ENCODE data around the gene SERINC5. TPM values are rescaled to one million over a fixed set of nuclear protein-coding genes. Genes with fewer than 3 reads are reported as not detected.

The SERINC5 gene
- total and polyA plus RNA-seq, 2 donors (not counting 3 experiments of a cell fraction or from before 2014, with no cell fraction given): 3.2 to 10.1 TPM

GRCh38 chr5:80172067-80172695 lies 83.7 kb downstream of the SERINC5 start:
- Histone ChIP-seq H3K27ac (ENCODE audit: insufficient read depth, low read depth, low read length) (no peak overlapping the region), H3K79me2 (ENCODE audit: control insufficient read depth, insufficient read depth, low read length) (no peaks in the 10 kb centered on the region), H3K9me1 (replicated peaks; ENCODE audit: control insufficient read depth, extremely low read depth, insufficient read depth, low read length) (no peaks in the 10 kb centered on the region), H3K27me3 (ENCODE audit: control insufficient read depth in 2 of 2, insufficient read depth in 2 of 2, low read length in 2 of 2) (no peaks in the 10 kb centered on the region), H3K9me3 (replicated peaks; ENCODE audit: control insufficient read depth, insufficient read depth, low read length) (no peaks in the 10 kb centered on the region), H3K4me1 (ENCODE audit: control insufficient read depth, extremely low read depth, insufficient read depth, low read length) (no peaks in the 10 kb centered on the region), H3K36me3 (ENCODE audit: control insufficient read depth in 2 of 2, extremely low read depth in 1 of 2, insufficient read depth in 2 of 2, low read length in 2 of 2) (no peaks in the 10 kb centered on the region), H3K4me2 (ENCODE audit: insufficient read depth, low read length) (no peak overlapping the region), H3K4me3 (replicated peaks in 1 of 3; ENCODE audit: insufficient read depth in 1 of 3, low read depth in 1 of 3, low read length in 3 of 3) (no peak overlapping the region), H4K20me1 (replicated peaks; ENCODE audit: control insufficient read depth, extremely low read depth, insufficient read depth, low read length) (no peaks in the 10 kb centered on the region), H3K9ac (replicated peaks; ENCODE audit: extremely low read depth, insufficient read depth, low read length) (no peak overlapping the region), H2AFZ (ENCODE audit: low read depth, low read length) (no peak overlapping the region)
- intact Hi-C loops (cut with micrococcal nuclease): no loop called here
- TF ChIP-seq JUN (IDR thresholded peaks at IDR 0.05; ENCODE audit: borderline replicate concordance, insufficient read depth, insufficient read length, low read depth) (no peak), FOS (IDR thresholded peaks at IDR 0.05; ENCODE audit: borderline replicate concordance, insufficient read depth, low read length) (no peak), MYC (IDR thresholded peaks at IDR 0.05; ENCODE audit: low read depth, low read length) (no peak), POLR2A (IDR thresholded peaks at IDR 0.05; ENCODE audit: low read depth, low read length) (no peak), GATA2 (IDR thresholded peaks at IDR 0.05; ENCODE audit: insufficient read depth, insufficient read length, low read depth, low read length) (no peak), MAX (IDR thresholded peaks at IDR 0.05; ENCODE audit: insufficient read depth, insufficient read length) (no peak), POLR2AphosphoS5 (IDR thresholded peaks at IDR 0.05; ENCODE audit: insufficient read depth, low read depth, low read length) (no peak)
- TF ChIP-seq, protein P1, sequence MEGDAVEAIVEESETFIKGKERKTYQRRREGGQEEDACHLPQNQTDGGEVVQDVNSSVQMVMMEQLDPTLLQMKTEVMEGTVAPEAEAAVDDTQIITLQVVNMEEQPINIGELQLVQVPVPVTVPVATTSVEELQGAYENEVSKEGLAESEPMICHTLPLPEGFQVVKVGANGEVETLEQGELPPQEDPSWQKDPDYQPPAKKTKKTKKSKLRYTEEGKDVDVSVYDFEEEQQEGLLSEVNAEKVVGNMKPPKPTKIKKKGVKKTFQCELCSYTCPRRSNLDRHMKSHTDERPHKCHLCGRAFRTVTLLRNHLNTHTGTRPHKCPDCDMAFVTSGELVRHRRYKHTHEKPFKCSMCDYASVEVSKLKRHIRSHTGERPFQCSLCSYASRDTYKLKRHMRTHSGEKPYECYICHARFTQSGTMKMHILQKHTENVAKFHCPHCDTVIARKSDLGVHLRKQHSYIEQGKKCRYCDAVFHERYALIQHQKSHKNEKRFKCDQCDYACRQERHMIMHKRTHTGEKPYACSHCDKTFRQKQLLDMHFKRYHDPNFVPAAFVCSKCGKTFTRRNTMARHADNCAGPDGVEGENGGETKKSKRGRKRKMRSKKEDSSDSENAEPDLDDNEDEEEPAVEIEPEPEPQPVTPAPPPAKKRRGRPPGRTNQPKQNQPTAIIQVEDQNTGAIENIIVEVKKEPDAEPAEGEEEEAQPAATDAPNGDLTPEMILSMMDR (IDR thresholded peaks at IDR 0.05; ENCODE audit: extremely low read depth in 1 of 2, insufficient read depth in 1 of 2, low read depth in 1 of 2, low read length in 2 of 2): no peak
- DNase-seq (ENCODE audit: low read depth, low spot score): peak; percentile 48
- FAIRE-seq: no peak
- ChIA-PET POLR2A (no interaction called here), CTCF (no interaction called here)
- BruUV-seq (replicated peaks): no TSS peak
- dilution Hi-C loops (cut with MboI; ENCODE audit: extremely low pct_ligation_motif_present, low sequenced_read_pairs): no loop called here

Measured in endothelial cell of umbilical vein (primary cell).